DOHH2 (cell line): Measurements from ENCODE around the gene KANK3.
A peak's percentile ranks its signal among the peaks of the same experiment; 100 is the strongest.

Source experiments
- H3F3A ChIP-seq: fragments of 200-600 bp; sonication (generic), shearing (Covaris generic); 2 replicates; pipeline ENCODE4 v1.6.0; 2016; ENCODE audit warnings: antibody characterized with exemption, mild to moderate bottlenecking; ENCODE audit not compliant: control insufficient read depth, insufficient read depth
- H3K27ac ChIP-seq: fragments of 200-600 bp; sonication (generic); 2 replicates; pipeline ENCODE4 v1.5.1; 2014; ENCODE audit warnings: low read depth, mild to moderate bottlenecking, low read length, moderate library complexity
- H3K27me3 ChIP-seq: fragments of 200-600 bp; sonication (generic); 2 replicates; pipeline ENCODE4 v1.6.1; 2014; ENCODE audit warnings: mild to moderate bottlenecking, low read length, mixed read lengths; ENCODE audit not compliant: control insufficient read depth
- H3K36me3 ChIP-seq: fragments of 200-600 bp; sonication (generic); 2 replicates; pipeline ENCODE4 v1.6.1; 2014; ENCODE audit warnings: mild to moderate bottlenecking, low read length, moderate library complexity, mixed read lengths; ENCODE audit not compliant: control insufficient read depth
- H3K4me1 ChIP-seq: fragments of 200-600 bp; sonication (generic); 2 replicates; pipeline ENCODE4 v1.6.1; 2014; ENCODE audit warnings: mild to moderate bottlenecking, low read length, mixed read lengths; ENCODE audit not compliant: control insufficient read depth
- H3K4me2 ChIP-seq: fragments of 200-600 bp; sonication (generic); 2 replicates; pipeline ENCODE4 v1.6.0; 2014; ENCODE audit warnings: mild to moderate bottlenecking, low read length, moderate library complexity
- H3K4me3 ChIP-seq: fragments of 200-600 bp; sonication (generic); 2 replicates; pipeline ENCODE4 v1.5.1; 2014; ENCODE audit warnings: mild to moderate bottlenecking, low read length, mixed read lengths
- H3K79me2 ChIP-seq: fragments of 200-600 bp; sonication (generic); 2 replicates; pipeline ENCODE4 v1.6.1; 2014; ENCODE audit warnings: mild to moderate bottlenecking, low read length, mixed read lengths; ENCODE audit not compliant: control insufficient read depth
- H3K9me2 ChIP-seq: fragments of 200-600 bp; sonication (generic); replicated peaks from 2 replicates; pipeline ENCODE4 v1.6.1; 2014; ENCODE audit warnings: mild to moderate bottlenecking, low read length, mixed read lengths; ENCODE audit not compliant: control insufficient read depth
- H3K9me3 ChIP-seq: fragments of 200-600 bp; sonication (generic); 2 replicates; pipeline ENCODE4 v1.6.1; 2014; ENCODE audit warnings: antibody characterized with exemption, low read length, mixed read lengths; ENCODE audit not compliant: control insufficient read depth, insufficient read depth
- H4K20me1 ChIP-seq: fragments of 200-600 bp; sonication (generic); 2 replicates; pipeline ENCODE4 v1.6.0; 2014; ENCODE audit warnings: low read depth, mild to moderate bottlenecking, antibody characterized with exemption, low read length, moderate library complexity; ENCODE audit not compliant: control insufficient read depth, insufficient read depth
- EZH2phosphoT487 ChIP-seq: fragments of 200-600 bp; sonication (generic); IDR thresholded peaks from 2 replicates; pipeline ENCODE4 v1.6.1; 2017; ENCODE audit warnings: borderline replicate concordance, mild to moderate bottlenecking, antibody characterized with exemption, low read length, moderate library complexity, mixed read lengths
- TF ChIP-seq, protein P1 (sequence below): fragments of 200-600 bp; sonication (generic); IDR thresholded peaks from one replicate; pipeline ENCODE4 v1.5.1; 2014; ENCODE audit warnings: antibody characterized with exemption, mild to moderate bottlenecking, low read depth, low read length; ENCODE audit not compliant: poor library complexity, severe bottlenecking

Gene KANK3

DNA sequence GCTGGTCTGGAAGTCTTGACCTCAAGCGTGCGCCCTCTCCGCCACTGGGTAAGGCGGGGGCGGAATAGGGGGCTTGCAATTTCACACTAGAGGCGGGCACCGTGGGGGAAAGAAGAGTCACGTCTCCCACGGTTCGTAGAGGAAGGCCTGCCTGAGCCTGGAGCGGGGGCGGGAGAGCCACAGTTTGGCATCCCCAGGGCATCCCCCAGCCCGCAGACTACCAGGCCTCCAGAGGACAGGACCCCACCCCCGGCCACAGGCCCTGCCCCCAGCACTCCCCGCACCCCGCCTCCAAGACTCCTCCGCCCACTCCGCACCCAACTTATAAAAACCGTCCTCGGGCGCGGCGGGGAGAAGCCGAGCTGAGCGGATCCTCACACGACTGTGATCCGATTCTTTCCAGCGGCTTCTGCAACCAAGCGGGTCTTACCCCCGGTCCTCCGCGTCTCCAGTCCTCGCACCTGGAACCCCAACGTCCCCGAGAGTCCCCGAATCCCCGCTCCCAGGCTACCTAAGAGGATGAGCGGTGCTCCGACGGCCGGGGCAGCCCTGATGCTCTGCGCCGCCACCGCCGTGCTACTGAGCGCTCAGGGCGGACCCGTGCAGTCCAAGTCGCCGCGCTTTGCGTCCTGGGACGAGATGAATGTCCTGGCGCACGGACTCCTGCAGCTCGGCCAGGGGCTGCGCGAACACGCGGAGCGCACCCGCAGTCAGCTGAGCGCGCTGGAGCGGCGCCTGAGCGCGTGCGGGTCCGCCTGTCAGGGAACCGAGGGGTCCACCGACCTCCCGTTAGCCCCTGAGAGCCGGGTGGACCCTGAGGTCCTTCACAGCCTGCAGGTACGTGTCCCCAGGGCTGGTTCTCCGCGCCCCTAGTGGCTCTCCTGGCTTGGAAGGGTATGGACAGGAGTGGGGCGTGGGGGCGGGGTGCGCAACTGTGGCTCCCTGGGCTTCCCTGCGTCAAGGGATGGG lies 21.0 kb upstream of the KANK3 start, which contains the start of gene ANGPTL4:
Gene ANGPTL4, plus strand, starts transcription at position 353 of the 969 bp plus-strand sequence. Its CDS starts 167 bp downstream, at position 520.
- no peaks in the 10 kb centered on the region for H3K4me1 ChIP-seq

DNA sequence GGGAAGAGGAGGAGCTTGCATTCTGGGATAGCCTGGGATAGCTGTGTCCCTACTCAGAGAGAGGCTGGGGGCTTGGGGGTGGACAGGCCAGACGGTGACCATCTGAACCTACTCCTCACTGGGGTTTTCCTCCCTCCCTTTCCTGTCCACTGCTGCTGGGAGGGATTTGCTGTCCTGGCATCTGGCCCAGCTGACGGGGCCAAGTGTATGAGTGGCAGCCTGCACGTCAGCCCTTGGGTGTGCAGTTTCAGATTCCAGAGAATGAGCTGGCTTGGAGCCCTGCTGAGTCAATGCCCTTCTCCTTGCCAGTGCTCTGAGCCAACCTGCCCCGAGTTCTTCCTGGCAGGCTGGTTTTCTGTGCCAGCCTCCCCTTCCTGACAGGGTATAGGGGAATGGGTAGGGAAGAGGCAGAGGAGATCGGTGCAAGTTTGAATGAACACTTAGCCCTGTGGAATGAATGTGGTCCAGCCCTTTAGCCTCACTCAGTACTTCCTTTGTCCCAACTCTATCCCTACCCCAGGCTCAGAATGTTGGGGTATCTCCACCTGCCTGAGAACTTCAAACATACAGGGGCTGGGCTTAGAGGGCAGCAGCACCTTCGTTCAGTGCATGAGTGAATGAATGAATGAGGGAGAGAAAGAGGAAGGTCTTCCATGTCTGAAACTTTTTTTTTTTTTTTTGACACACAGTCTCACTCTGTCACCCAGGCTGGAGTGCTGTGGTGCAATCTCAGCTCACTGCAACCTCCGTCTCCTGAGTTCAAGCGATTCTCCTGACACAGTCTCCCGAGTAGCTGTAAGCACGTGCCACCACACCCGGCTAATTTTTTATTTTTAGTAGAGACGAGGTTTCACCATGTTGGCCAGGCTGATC lies 19.1 kb upstream of the KANK3 start:
- no peaks in the 10 kb centered on the region for H3K36me3 ChIP-seq
- no peak overlapping the region for H3K4me2 ChIP-seq
- H3K27me3 ChIP-seq: peaks cover 17% of the 10 kb centered on the region
- H3F3A ChIP-seq: no peaks in the 10 kb centered on the region
- no peak overlapping the region for H3K27ac ChIP-seq
- no peak for TF ChIP-seq EZH2phosphoT487
- TF ChIP-seq, protein P1, sequence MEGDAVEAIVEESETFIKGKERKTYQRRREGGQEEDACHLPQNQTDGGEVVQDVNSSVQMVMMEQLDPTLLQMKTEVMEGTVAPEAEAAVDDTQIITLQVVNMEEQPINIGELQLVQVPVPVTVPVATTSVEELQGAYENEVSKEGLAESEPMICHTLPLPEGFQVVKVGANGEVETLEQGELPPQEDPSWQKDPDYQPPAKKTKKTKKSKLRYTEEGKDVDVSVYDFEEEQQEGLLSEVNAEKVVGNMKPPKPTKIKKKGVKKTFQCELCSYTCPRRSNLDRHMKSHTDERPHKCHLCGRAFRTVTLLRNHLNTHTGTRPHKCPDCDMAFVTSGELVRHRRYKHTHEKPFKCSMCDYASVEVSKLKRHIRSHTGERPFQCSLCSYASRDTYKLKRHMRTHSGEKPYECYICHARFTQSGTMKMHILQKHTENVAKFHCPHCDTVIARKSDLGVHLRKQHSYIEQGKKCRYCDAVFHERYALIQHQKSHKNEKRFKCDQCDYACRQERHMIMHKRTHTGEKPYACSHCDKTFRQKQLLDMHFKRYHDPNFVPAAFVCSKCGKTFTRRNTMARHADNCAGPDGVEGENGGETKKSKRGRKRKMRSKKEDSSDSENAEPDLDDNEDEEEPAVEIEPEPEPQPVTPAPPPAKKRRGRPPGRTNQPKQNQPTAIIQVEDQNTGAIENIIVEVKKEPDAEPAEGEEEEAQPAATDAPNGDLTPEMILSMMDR: no peak
- no peaks in the 10 kb centered on the region for H3K9me3 ChIP-seq
- H4K20me1 ChIP-seq: no peaks in the 10 kb centered on the region
- H3K4me1 ChIP-seq: no peaks in the 10 kb centered on the region
- H3K4me3 ChIP-seq: no peak overlapping the region
- no peaks in the 10 kb centered on the region for H3K79me2 ChIP-seq
- H3K9me2 ChIP-seq: no peaks in the 10 kb centered on the region

More for the DNA sequence above, 21.0 kb upstream of the KANK3 start, which contains the start of gene ANGPTL4:
- no peaks in the 10 kb centered on the region for H4K20me1 ChIP-seq
- H3F3A ChIP-seq: no peaks in the 10 kb centered on the region
- no peak within 1 kb of the TSS for H3K4me2 ChIP-seq
- TF ChIP-seq, protein P1: no peak
- TF ChIP-seq EZH2phosphoT487: peak; percentile 76; the same call in 1 of the 2 replicates
- H3K27me3 ChIP-seq: peaks cover 17% of the 10 kb centered on the region
- H3K79me2 ChIP-seq: no peaks in the 10 kb centered on the region
- H3K27ac ChIP-seq: no peak within 1 kb of the TSS
- H3K36me3 ChIP-seq: no peaks in the 10 kb centered on the region
- no peak within 1 kb of the TSS for H3K4me3 ChIP-seq
- H3K9me2 ChIP-seq: no peaks in the 10 kb centered on the region
- no peaks in the 10 kb centered on the region for H3K9me3 ChIP-seq

DNA sequence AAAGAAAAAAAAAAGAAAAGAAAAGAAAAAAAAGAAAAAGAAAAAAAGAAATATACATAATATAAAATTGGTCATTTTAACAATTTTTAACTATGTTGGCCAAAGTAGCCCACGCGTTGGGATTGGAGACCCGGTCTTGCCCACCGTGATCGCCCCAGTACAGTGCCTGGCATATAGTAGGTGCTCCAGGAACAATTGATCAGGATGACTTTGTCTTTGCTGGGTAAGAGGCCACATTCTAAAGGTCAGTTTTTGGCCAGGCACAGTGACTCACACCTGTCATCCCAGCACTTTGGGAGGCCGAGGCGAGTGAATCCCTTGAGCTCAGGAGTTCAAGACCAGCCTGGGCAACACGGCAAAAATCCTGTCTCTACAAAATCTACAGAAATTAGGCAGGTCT lies 17.1 kb upstream of the KANK3 start:
- Histone ChIP-seq H3K36me3 (no peaks in the 10 kb centered on the region), H4K20me1 (no peaks in the 10 kb centered on the region), H3K4me3 (no peak overlapping the region), H3K27ac (no peak overlapping the region), H3K27me3 (peaks cover 24% of the 10 kb centered on the region), H3K79me2 (no peaks in the 10 kb centered on the region), H3K9me2 (no peaks in the 10 kb centered on the region), H3K4me1 (no peaks in the 10 kb centered on the region), H3F3A (no peaks in the 10 kb centered on the region), H3K4me2 (no peak overlapping the region), H3K9me3 (no peaks in the 10 kb centered on the region)
- TF ChIP-seq, protein P1: no peak
- no peak for TF ChIP-seq EZH2phosphoT487
